Neural cell (in vitro differentiated cells): ENCODE data around the gene PPP1R12C.

Experiments
- CTCF ChIP-seq: fragments of 450-650 bp; IDR thresholded peaks from 2 replicates; pipeline ENCODE4 v1.5.1; 2014; ENCODE audit warnings: antibody characterized with exemption, mild to moderate bottlenecking, moderate library complexity; ENCODE audit not compliant: poor library complexity, severe bottlenecking
- EP300 ChIP-seq: fragments of 450-650 bp; conservative IDR thresholded peaks from 2 replicates; pipeline ENCODE4 v1.6.1; 2014; ENCODE audit warnings: antibody characterized with exemption, mild to moderate bottlenecking, moderate library complexity; ENCODE audit not compliant: poor library complexity, severe bottlenecking
- EZH2 ChIP-seq: fragments of 200-600, 300-800 bp; shearing (Covaris generic), sonication (generic); IDR thresholded peaks from 2 replicates; pipeline ENCODE4 v1.6.1; 2014; ENCODE audit warnings: antibody characterized with exemption, low read length, borderline replicate concordance, mild to moderate bottlenecking; ENCODE audit not compliant: insufficient read depth, poor library complexity, severe bottlenecking
- POLR2AphosphoS5 ChIP-seq: IDR thresholded peaks from 2 replicates; pipeline ENCODE4 v1.6.1; 2012
- RAD21 ChIP-seq: fragments of 450-650 bp; conservative IDR thresholded peaks from 2 replicates; pipeline ENCODE4 v1.6.1; 2014; ENCODE audit warnings: antibody characterized with exemption, mild to moderate bottlenecking, moderate library complexity
- SMC3 ChIP-seq: fragments of 450-650 bp; conservative IDR thresholded peaks from 2 replicates; pipeline ENCODE4 v1.6.1; 2014; ENCODE audit warnings: antibody characterized with exemption, mild to moderate bottlenecking, moderate library complexity; ENCODE audit not compliant: poor library complexity

GRCh38 chr19:55160986-55161365 is 43.5 kb upstream of the PPP1R12C start:
- TF ChIP-seq POLR2AphosphoS5 (no peak), CTCF (no peak), RAD21 (no peak), EZH2 (no peak), EP300 (no peak), SMC3 (no peak)
